ENCODE data around the gene LRRC36.

Gene LRRC36

DNA sequence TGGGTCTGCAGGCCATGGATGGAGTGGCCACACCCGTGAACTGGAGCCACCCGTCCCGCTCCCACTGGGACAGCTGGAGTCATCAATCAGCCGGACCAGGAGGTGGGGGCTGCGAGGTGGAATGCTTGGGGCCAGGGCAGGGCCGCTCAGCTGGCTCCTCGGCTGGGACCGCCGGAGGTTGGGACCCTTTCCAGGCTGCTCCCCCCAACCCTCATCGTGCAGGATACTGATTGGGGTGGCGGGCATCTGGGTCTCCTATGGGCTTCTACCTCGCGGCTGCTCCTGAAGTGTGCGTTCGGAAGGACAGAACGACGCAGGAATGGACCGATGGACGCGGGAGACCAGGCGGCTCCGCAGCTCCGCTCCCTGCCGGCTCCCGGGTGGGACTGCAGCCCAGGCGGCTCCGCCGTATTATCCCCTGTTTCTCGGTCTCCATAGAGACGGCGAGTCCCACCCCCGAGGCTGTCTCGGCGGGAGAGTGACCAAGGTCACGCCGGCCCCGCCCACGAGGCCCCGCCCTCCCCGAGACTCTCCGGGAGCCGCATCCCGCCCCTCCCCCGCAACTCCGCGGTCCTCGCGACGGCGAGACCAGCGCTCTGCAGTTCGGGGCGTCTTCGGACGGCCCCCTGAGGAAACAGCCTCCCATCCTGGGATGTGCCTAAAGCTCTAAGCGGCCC lies 66.6 kb downstream of the LRRC36 start, which contains the start of gene TPPP3:
TPPP3 (minus strand) TSS at position 388 of the 677 bp plus-strand sequence. CDS start 2,387 bp downstream, outside the sequence.
- Histone ChIP-seq H3K79me2 (ENCODE audit: insufficient read depth, low read length) (no peaks in the 10 kb centered on the region), H4K20me1 (ENCODE audit: low read depth, low read length) (no peaks in the 10 kb centered on the region), H3F3A (ENCODE audit: insufficient read depth) (no peaks in the 10 kb centered on the region), H2AFZ (ENCODE audit: low read depth, low read length, severe bottlenecking) (no peak within 1 kb of the TSS), H3K27me3 (ENCODE audit: low read length) (no peaks in the 10 kb centered on the region), H3K27ac (ENCODE audit: low read depth, low read length) (no peak within 1 kb of the TSS), H3K4me3 (ENCODE audit: insufficient read depth, low read length, poor library complexity, severe bottlenecking) (no peak within 1 kb of the TSS), H3K9me2 (replicated peaks; ENCODE audit: insufficient read depth, low read length) (no peaks in the 10 kb centered on the region), H3K36me3 (ENCODE audit: low read length) (no peaks in the 10 kb centered on the region), H3K9me3 (ENCODE audit: insufficient read depth, low read length) (no peaks in the 10 kb centered on the region), H3K9ac (ENCODE audit: low read length) (no peak within 1 kb of the TSS), H3K4me2 (ENCODE audit: low read depth, low read length, poor library complexity, severe bottlenecking) (no peak within 1 kb of the TSS)
- TF ChIP-seq, protein P1, sequence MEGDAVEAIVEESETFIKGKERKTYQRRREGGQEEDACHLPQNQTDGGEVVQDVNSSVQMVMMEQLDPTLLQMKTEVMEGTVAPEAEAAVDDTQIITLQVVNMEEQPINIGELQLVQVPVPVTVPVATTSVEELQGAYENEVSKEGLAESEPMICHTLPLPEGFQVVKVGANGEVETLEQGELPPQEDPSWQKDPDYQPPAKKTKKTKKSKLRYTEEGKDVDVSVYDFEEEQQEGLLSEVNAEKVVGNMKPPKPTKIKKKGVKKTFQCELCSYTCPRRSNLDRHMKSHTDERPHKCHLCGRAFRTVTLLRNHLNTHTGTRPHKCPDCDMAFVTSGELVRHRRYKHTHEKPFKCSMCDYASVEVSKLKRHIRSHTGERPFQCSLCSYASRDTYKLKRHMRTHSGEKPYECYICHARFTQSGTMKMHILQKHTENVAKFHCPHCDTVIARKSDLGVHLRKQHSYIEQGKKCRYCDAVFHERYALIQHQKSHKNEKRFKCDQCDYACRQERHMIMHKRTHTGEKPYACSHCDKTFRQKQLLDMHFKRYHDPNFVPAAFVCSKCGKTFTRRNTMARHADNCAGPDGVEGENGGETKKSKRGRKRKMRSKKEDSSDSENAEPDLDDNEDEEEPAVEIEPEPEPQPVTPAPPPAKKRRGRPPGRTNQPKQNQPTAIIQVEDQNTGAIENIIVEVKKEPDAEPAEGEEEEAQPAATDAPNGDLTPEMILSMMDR (IDR thresholded peaks at IDR 0.05; ENCODE audit: insufficient read depth, low read length, poor library complexity, severe bottlenecking): no peak
- TF ChIP-seq EZH2phosphoT487 (conservative IDR thresholded peaks at IDR 0.05; ENCODE audit: low read length): no peak

DNA sequence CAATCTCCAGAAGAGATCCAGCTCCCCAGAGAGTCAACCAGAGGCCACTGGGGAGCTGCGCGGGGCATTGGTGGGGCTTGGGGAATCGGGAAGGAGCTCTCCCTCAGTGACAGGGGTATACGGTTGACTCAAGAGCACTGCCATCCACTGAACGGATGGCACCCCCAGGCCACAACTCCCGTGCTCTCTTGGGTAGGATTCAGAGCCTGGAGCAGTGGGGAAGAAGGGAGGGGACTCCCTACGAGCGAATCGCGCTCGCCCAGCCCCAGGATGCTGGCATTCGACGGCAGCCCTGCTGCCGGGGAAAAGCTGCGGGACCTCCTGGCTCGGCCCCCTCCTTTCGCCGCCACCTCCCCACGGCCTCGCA lies 67.2 kb downstream of the LRRC36 start:
- no peak overlapping the region for H3K9ac ChIP-seq (ENCODE audit: low read length)
- no peaks in the 10 kb centered on the region for H3K9me3 ChIP-seq (ENCODE audit: insufficient read depth, low read length)
- H3K27ac ChIP-seq (ENCODE audit: low read depth, low read length): no peak overlapping the region
- no peak overlapping the region for H3K4me2 ChIP-seq (ENCODE audit: low read depth, low read length, poor library complexity, severe bottlenecking)
- H2AFZ ChIP-seq (ENCODE audit: low read depth, low read length, severe bottlenecking): no peak overlapping the region
- H3K27me3 ChIP-seq (ENCODE audit: low read length): no peaks in the 10 kb centered on the region
- TF ChIP-seq, protein P1 (IDR thresholded peaks at IDR 0.05; ENCODE audit: insufficient read depth, low read length, poor library complexity, severe bottlenecking): no peak
- no peak for TF ChIP-seq EZH2phosphoT487 (conservative IDR thresholded peaks at IDR 0.05; ENCODE audit: low read length)
- H3K4me3 ChIP-seq (ENCODE audit: insufficient read depth, low read length, poor library complexity, severe bottlenecking): no peak overlapping the region
- no peaks in the 10 kb centered on the region for H3K79me2 ChIP-seq (ENCODE audit: insufficient read depth, low read length)
- no peaks in the 10 kb centered on the region for H3K36me3 ChIP-seq (ENCODE audit: low read length)
- H4K20me1 ChIP-seq (ENCODE audit: low read depth, low read length): no peaks in the 10 kb centered on the region
- H3K9me2 ChIP-seq (replicated peaks; ENCODE audit: insufficient read depth, low read length): no peaks in the 10 kb centered on the region
- H3F3A ChIP-seq (ENCODE audit: insufficient read depth): no peaks in the 10 kb centered on the region

DNA sequence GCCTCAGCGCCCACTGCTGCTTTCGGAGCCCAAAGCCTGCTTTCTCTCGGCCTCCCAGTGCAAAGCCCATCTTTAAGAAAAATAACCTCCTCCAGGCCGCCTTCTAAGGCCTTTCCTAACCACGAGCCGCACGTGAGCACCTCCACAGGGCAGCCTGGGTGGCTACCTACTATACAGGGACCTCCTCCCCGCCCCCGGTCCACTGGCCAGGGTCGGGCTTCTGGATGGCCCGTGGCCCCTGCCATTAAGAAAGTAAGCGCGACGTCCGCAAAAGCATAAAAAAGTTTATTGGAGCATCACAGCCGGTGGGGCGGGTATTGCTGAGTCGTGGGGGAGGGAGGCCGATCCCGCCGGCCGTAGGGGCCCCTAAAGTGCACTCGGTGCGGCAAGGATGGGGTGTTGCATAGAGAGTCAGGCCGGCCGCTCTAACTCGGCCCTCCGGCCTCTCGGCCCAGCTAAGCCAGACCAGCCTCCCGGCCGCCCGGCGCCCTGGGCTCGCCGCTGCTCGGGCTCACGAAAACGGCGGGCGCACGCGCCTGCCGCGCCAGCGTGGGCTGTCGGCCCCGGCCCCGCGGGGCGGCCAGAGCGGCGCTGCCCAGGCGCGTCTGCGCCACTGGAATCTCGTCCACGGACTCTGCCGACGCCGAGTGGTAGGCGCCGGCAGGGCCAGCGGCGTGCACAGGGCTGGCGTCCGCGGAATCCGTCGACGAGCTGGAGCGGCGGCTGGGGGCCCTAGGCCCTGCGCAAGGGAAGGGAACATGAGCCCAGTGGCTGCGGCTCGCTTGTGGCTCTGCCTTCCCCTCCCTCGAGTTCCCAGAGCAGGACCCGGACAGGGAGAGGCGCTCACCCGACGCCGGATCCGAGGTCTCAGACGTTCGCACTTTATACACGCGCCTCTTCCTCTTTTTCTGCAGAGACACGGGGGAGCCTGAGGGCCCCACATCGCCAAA lies 67.8 kb downstream of the LRRC36 start:
- H3K9ac ChIP-seq (ENCODE audit: low read length): no peak overlapping the region

More for the DNA sequence above, 67.8 kb downstream of the LRRC36 start:
- H3K27ac ChIP-seq (ENCODE audit: low read depth, low read length): no peak overlapping the region
- H2AFZ ChIP-seq (ENCODE audit: low read depth, low read length, severe bottlenecking): no peak overlapping the region
- H3K79me2 ChIP-seq (ENCODE audit: insufficient read depth, low read length): no peaks in the 10 kb centered on the region
- H3K9me3 ChIP-seq (ENCODE audit: insufficient read depth, low read length): no peaks in the 10 kb centered on the region
- no peaks in the 10 kb centered on the region for H4K20me1 ChIP-seq (ENCODE audit: low read depth, low read length)
- no peak overlapping the region for H3K4me3 ChIP-seq (ENCODE audit: insufficient read depth, low read length, poor library complexity, severe bottlenecking)
- H3F3A ChIP-seq (ENCODE audit: insufficient read depth): no peaks in the 10 kb centered on the region
- no peaks in the 10 kb centered on the region for H3K27me3 ChIP-seq (ENCODE audit: low read length)
- H3K9me2 ChIP-seq (replicated peaks; ENCODE audit: insufficient read depth, low read length): no peaks in the 10 kb centered on the region
- H3K36me3 ChIP-seq (ENCODE audit: low read length): no peaks in the 10 kb centered on the region
- H3K4me2 ChIP-seq (ENCODE audit: low read depth, low read length, poor library complexity, severe bottlenecking): no peak overlapping the region
- TF ChIP-seq, protein P1 (IDR thresholded peaks at IDR 0.05; ENCODE audit: insufficient read depth, low read length, poor library complexity, severe bottlenecking): no peak
- TF ChIP-seq EZH2phosphoT487 (conservative IDR thresholded peaks at IDR 0.05; ENCODE audit: low read length): no peak

All from SU-DHL-6 (cell line).